Fibroblast of villous mesenchyme (primary cell): Measurements from ENCODE around the gene CSMD2. TPM values are rescaled to one million over a fixed set of nuclear protein-coding genes. Genes with fewer than 3 reads are reported as not detected.

Experiments used
- DNase-seq: peaks from one replicate; pipeline ENCODE4 v3.0.0-alpha.2; 2010; ENCODE audit warnings: low read depth
- H3K4me3 ChIP-seq: 2 replicates; pipeline ENCODE4 v1.5.1; 2011; ENCODE audit warnings: low read depth, mild to moderate bottlenecking, low read length
- total RNA-seq: library from RNA; depleted of rRNA; stranded (reverse); fragments of >200 nt; gene quantifications from 2 replicates; pipeline ENCODE4 v1.2.3, GENCODE V29; 2012
- TF ChIP-seq, protein P1 (sequence below): IDR thresholded peaks from 2 replicates; pipeline ENCODE4 v1.5.1; 2012; ENCODE audit warnings: low read depth, mild to moderate bottlenecking, low read length; ENCODE audit not compliant: insufficient read depth

CSMD2 gene
- total RNA-seq, 1 donor = 3.0 TPM

GRCh38 chr1:33943978-33944377, 221.1 kb downstream of the CSMD2 start:
- TF ChIP-seq, protein P1, sequence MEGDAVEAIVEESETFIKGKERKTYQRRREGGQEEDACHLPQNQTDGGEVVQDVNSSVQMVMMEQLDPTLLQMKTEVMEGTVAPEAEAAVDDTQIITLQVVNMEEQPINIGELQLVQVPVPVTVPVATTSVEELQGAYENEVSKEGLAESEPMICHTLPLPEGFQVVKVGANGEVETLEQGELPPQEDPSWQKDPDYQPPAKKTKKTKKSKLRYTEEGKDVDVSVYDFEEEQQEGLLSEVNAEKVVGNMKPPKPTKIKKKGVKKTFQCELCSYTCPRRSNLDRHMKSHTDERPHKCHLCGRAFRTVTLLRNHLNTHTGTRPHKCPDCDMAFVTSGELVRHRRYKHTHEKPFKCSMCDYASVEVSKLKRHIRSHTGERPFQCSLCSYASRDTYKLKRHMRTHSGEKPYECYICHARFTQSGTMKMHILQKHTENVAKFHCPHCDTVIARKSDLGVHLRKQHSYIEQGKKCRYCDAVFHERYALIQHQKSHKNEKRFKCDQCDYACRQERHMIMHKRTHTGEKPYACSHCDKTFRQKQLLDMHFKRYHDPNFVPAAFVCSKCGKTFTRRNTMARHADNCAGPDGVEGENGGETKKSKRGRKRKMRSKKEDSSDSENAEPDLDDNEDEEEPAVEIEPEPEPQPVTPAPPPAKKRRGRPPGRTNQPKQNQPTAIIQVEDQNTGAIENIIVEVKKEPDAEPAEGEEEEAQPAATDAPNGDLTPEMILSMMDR = no peak
- H3K4me3 ChIP-seq = no peak overlapping the region
- peak; percentile 81 for DNase-seq

GRCh38 chr1:33932871-33933270, 232.2 kb downstream of the CSMD2 start:
- TF ChIP-seq, protein P1 = no peak
- no peak overlapping the region for H3K4me3 ChIP-seq
- no peak for DNase-seq

DNA sequence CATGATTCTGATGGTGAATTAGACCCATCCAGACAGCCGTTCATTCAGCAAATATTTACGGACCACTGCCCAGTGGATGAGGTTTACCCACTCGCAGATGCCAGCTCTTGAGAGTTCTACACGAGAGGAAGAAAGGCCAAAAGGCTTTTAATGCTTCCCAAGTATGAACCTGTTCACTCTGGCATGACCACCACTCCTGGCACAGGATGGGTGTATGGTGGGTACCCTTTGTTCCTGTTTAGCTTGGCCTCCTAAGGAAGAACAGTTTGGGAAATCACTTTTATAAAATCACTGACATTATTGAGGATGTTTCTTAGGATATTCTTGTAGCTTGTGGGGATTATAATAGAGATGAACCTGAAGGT, 233.9 kb downstream of the CSMD2 start:
- H3K4me3 ChIP-seq = no peak overlapping the region
- TF ChIP-seq, protein P1 = no peak
- DNase-seq = no peak

DNA sequence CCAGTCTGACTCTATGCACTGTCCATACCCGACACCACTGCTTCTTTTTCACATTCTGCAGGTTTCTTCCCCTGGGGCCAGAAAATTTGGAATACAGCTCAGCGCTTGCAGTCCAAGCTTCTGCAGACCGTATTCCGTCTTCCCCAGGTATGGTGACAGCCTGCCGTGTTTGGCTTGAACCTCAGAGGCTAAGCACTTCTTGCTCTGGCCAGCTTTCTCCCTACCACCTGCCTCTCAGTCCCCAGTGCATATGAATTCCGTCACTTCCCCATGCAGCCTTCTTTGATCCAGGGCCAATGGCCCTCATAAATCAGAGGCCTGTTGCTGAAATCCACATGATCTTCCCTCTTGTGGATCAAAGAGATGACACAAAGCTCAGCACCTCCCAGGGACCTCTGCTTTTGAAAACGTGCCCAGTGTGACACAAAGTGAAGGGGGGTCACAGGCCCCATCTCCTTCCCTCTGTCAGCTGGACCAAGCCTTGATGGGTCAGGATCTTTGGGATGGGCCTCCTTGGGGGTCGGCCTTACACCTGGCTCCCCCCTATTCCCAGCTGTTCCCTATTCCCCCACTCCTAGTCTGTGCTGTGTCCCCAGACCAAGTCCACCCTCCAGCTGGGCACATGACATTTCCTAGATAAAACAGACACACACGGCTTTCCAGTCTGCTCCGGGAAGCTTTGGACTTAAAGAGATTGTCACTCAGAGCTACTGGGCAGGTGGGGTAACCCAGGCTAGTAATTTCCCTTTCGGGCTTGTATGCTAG, 234.5 kb downstream of the CSMD2 start:
- no peak overlapping the region for H3K4me3 ChIP-seq
- DNase-seq = no peak
- TF ChIP-seq, protein P1 = no peak

DNA sequence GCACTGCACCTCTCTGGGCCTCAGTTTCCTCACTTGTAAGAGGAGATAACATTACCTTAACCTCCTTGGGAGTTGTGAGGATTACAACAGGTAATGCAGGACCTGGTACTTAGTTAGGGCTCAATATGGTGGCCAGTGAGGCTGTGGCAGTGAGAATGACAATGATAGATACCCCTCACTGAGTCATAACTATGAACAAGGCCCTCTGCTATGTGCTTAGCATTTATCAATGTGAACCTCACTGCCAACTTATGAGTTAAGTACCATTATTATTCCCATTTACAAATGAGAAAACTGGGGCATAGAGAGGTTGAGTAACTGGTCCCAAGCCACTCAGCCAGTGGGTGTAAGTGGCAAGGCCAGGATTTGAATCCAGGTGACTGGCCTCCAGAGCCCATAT, 236.8 kb downstream of the CSMD2 start:
- TF ChIP-seq, protein P1 = no peak
- no peak for DNase-seq
- H3K4me3 ChIP-seq = no peak overlapping the region

DNA sequence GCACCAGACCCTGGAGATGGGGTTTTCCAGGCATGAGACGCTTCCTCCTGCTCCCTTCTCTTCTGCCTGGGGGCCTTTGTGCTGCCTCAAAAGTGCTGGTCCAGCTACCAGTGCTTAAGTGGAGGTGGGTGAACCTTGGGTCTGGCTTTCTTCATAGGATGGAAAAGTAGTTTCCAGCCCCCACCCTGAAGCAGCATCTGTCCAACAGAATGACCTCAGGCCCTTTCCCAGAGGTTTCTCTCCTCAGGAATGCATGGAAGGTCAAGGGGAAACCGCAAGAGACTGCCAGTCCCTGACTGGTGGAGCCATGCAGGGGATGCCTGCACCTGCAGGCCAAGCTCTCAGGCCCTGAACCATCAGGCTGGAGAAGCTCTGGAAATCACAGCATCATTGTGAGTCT, 237.3 kb downstream of the CSMD2 start:
- H3K4me3 ChIP-seq = no peak overlapping the region
- peak; percentile 4 for DNase-seq
- TF ChIP-seq, protein P1 = no peak

- DNase-seq = no peak
- TF ChIP-seq, protein P1 = no peak
- no peak overlapping the region for H3K4me3 ChIP-seq
Measured at GRCh38 chr1:33925586-33925985, 239.4 kb downstream of the CSMD2 start.
